Stomach smooth muscle (tissue), 2 donors: ENCODE results near the gene BFSP1.

Experiments
- H3K27ac ChIP-seq: one replicate; pipeline ENCODE4 v1.7.0; 2013; ENCODE audit warnings: mild to moderate bottlenecking, low read length, inconsistent platforms
- H3K27me3 ChIP-seq, 2 donors: one replicate each; pipeline ENCODE4 v1.7.0; 2013; ENCODE audit warnings: low read length in 2 of 2; ENCODE audit not compliant: insufficient read depth in 2 of 2, control insufficient read depth in 1 of 2
- H3K36me3 ChIP-seq, 2 donors: one replicate each; pipeline ENCODE4 v1.7.0; 2013; ENCODE audit warnings: low read length in 2 of 2; ENCODE audit not compliant: control insufficient read depth in 2 of 2, insufficient read depth in 2 of 2
- H3K4me1 ChIP-seq: one replicate; pipeline ENCODE4 v1.7.0; 2013; ENCODE audit warnings: low read length; ENCODE audit not compliant: control insufficient read depth, insufficient read depth
- H3K4me3 ChIP-seq, 2 donors: one replicate each; pipeline ENCODE4 v1.7.0; 2013; ENCODE audit warnings: low read length in 2 of 2
- H3K9ac ChIP-seq, 2 donors: one replicate each; pipeline ENCODE4 v1.7.0; 2013; ENCODE audit warnings: low read length in 2 of 2, mild to moderate bottlenecking in 1 of 2
- H3K9me3 ChIP-seq, 2 donors: one replicate each; pipeline ENCODE4 v1.7.0; 2013; ENCODE audit warnings: low read length in 2 of 2; ENCODE audit not compliant: control insufficient read depth in 2 of 2
- donor health status: healthy.
- donor health status: Pancreatic carcinoma.

The BFSP1 gene

DNA sequence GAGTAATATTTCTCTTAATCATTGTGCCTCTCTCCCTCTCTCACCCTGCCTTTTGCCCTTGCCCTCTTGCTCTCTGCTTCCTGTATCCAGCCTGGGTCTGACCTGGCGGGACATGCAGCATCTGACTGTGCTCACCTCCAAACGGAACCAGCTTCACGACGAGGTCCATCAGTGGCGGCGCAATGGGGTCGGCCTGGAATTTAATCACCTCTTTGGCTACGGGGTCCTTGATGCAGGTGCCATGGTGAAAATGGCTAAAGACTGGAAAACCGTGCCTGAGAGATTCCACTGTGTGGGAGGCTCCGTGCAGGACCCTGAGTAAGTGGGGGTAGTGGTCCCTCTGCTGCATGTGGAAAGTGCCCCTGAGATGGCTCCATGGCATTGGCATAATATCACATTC lies 65.9 kb downstream of the BFSP1 start:
- H3K9ac ChIP-seq, result no peak overlapping the region
- no peaks in the 10 kb centered on the region for H3K9me3 ChIP-seq
- H3K4me3 ChIP-seq, result no peak overlapping the region
- no peaks in the 10 kb centered on the region for H3K36me3 ChIP-seq
- H3K27ac ChIP-seq, result no peak overlapping the region
- H3K4me1 ChIP-seq, result no peaks in the 10 kb centered on the region
- H3K27me3 ChIP-seq, result peaks cover 0 to 2% of the 10 kb centered on the region in 2 donors

DNA sequence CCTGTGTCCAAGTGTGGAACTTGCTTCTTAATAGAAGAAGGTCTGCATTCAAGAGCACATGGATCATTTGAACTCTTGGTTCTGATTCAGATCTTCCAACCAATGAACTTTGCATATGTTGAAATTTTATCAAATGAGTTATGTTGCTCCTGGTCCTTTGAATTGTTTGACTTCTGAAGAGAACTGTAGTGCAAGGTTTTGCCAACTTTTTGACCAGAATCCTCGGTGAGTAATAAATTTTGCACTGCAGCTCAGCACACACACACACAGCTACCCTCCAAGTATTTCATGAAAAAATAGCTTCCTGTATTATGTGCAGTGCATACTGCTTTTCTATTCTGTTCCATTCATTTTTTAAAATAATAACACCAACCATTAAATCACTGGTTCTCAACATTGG lies 67.5 kb downstream of the BFSP1 start:
- Histone ChIP-seq H3K27me3 (peaks cover 0 to 2% of the 10 kb centered on the region in 2 donors), H3K9me3 (no peaks in the 10 kb centered on the region), H3K4me1 (no peaks in the 10 kb centered on the region), H3K27ac (no peak overlapping the region), H3K4me3 (no peak overlapping the region), H3K36me3 (no peaks in the 10 kb centered on the region), H3K9ac (no peak overlapping the region)

GRCh38 chr20:17461941-17462340 lies 69.2 kb downstream of the BFSP1 start:
- H3K9ac ChIP-seq, result no peak overlapping the region
- no peaks in the 10 kb centered on the region for H3K4me1 ChIP-seq
- peaks cover 0 to 2% of the 10 kb centered on the region in 2 donors for H3K27me3 ChIP-seq
- H3K36me3 ChIP-seq, result no peaks in the 10 kb centered on the region
- no peaks in the 10 kb centered on the region for H3K9me3 ChIP-seq
- no peak overlapping the region for H3K27ac ChIP-seq
- no peak overlapping the region for H3K4me3 ChIP-seq

- Histone ChIP-seq H3K27ac (no peak overlapping the region), H3K9me3 (no peaks in the 10 kb centered on the region)
These were observed 71.1 kb downstream of the BFSP1 start for GRCh38 chr20:17460119-17460518.

GRCh38 chr20:17457588-17458190 lies 73.5 kb downstream of the BFSP1 start:
- Histone ChIP-seq H3K36me3 (no peaks in the 10 kb centered on the region), H3K27me3 (peaks cover 3 to 10% of the 10 kb centered on the region in 2 donors), H3K9ac (no peak overlapping the region), H3K4me1 (no peaks in the 10 kb centered on the region), H3K4me3 (no peak overlapping the region), H3K27ac (no peak overlapping the region), H3K9me3 (no peaks in the 10 kb centered on the region)

More at GRCh38 chr20:17460119-17460518, 71.1 kb downstream of the BFSP1 start:
- H3K4me1 ChIP-seq, result no peaks in the 10 kb centered on the region
- H3K4me3 ChIP-seq, result no peak overlapping the region
- no peak overlapping the region for H3K9ac ChIP-seq
- no peaks in the 10 kb centered on the region for H3K36me3 ChIP-seq
- peaks cover 3 to 5% of the 10 kb centered on the region in 2 donors for H3K27me3 ChIP-seq

GRCh38 chr20:17457079-17457478 lies 74.1 kb downstream of the BFSP1 start:
- Histone ChIP-seq H3K27me3 (peaks cover 3 to 10% of the 10 kb centered on the region in 2 donors), H3K9ac (no peak overlapping the region), H3K9me3 (no peaks in the 10 kb centered on the region), H3K36me3 (no peaks in the 10 kb centered on the region), H3K4me3 (no peak overlapping the region), H3K27ac (no peak overlapping the region), H3K4me1 (no peaks in the 10 kb centered on the region)

GRCh38 chr20:17456279-17456678 lies 74.9 kb downstream of the BFSP1 start:
- H3K4me1 ChIP-seq, result no peaks in the 10 kb centered on the region
- H3K4me3 ChIP-seq, result no peak overlapping the region
- H3K9me3 ChIP-seq, result peaks cover 0 to under 1% of the 10 kb centered on the region in 2 donors
- no peak overlapping the region for H3K9ac ChIP-seq
- H3K27me3 ChIP-seq, result peaks cover 3 to 10% of the 10 kb centered on the region in 2 donors
- no peaks in the 10 kb centered on the region for H3K36me3 ChIP-seq
- H3K27ac ChIP-seq, result no peak overlapping the region

- Histone ChIP-seq H3K36me3 (no peaks in the 10 kb centered on the region), H3K9me3 (peaks cover 0 to 3% of the 10 kb centered on the region in 2 donors), H3K27me3 (peaks cover 3 to 10% of the 10 kb centered on the region in 2 donors), H3K4me1 (no peaks in the 10 kb centered on the region), H3K27ac (no peak overlapping the region), H3K4me3 (no peak overlapping the region), H3K9ac (no peak overlapping the region)
These were observed 77.6 kb downstream of the BFSP1 start for GRCh38 chr20:17453592-17453991.

DNA sequence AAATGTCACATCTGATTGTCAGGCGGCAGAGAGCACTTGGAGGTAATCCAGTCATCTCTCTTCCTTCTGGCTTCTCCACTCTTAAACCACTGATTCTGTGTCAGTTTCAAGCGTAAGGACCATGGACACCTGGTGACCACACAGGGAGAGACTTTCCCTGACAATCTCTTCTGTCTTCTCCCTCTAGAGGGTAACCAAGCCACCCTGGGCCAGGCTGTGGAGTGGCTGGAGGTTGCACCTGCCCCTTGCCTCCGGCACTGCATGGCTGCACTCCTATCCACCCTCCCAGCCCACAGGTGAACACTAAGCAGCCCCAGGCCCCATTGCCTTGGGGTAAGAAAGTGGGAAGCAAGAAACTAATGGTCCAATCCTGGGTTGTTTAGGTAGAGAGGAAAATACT lies 78.7 kb downstream of the BFSP1 start:
- H3K9me3 ChIP-seq, result peaks cover 0 to 3% of the 10 kb centered on the region in 2 donors
- no peak overlapping the region for H3K27ac ChIP-seq
- no peak overlapping the region for H3K4me3 ChIP-seq
- H3K4me1 ChIP-seq, result no peaks in the 10 kb centered on the region
- H3K36me3 ChIP-seq, result no peaks in the 10 kb centered on the region
- H3K9ac ChIP-seq, result no peak overlapping the region
- peaks cover 3 to 10% of the 10 kb centered on the region in 2 donors for H3K27me3 ChIP-seq

- Histone ChIP-seq H3K9ac (no peak overlapping the region), H3K27me3 (peaks cover 0 to 5% of the 10 kb centered on the region in 2 donors), H3K36me3 (no peaks in the 10 kb centered on the region), H3K4me3 (no peak overlapping the region), H3K27ac (no peak overlapping the region), H3K4me1 (no peaks in the 10 kb centered on the region), H3K9me3 (peaks cover 0 to 3% of the 10 kb centered on the region in 2 donors)
These were observed 82.1 kb downstream of the BFSP1 start for GRCh38 chr20:17449031-17449430.

- no peak overlapping the region for H3K9ac ChIP-seq
- H3K4me1 ChIP-seq, result no peaks in the 10 kb centered on the region
- H3K36me3 ChIP-seq, result no peaks in the 10 kb centered on the region
- H3K4me3 ChIP-seq, result no peak overlapping the region
- H3K27me3 ChIP-seq, result peaks cover 0 to 7% of the 10 kb centered on the region in 2 donors
- H3K27ac ChIP-seq, result no peak overlapping the region
- peaks cover 0 to 3% of the 10 kb centered on the region in 2 donors for H3K9me3 ChIP-seq
These were observed 83.1 kb downstream of the BFSP1 start for GRCh38 chr20:17448071-17448470.
